Omental fat pad (tissue), 4 donors: ENCODE data around the gene IMP4. TPM values are rescaled to one million over a fixed set of nuclear protein-coding genes. Genes with fewer than 3 reads are reported as not detected.
A peak's percentile ranks its signal among the peaks of the same experiment; 100 is the strongest.

Source experiments
- ATAC-seq: fragments of 150-250 bp; one replicate; pipeline ENCODE4 v1.9.1; 2016; ENCODE audit warnings: mild to moderate bottlenecking, moderate library complexity; ENCODE audit not compliant: low FRiP score
- DNase-seq: peaks from one replicate; pipeline ENCODE4 v3.0.0-alpha.2; 2019; ENCODE audit warnings: low spot score
- total RNA-seq, 4 donors: library from RNA; depleted of rRNA; stranded (reverse); fragments of >200 nt; gene quantifications; one replicate each; pipeline ENCODE4 v1.1.0, GENCODE V29; 2016
- TF ChIP-seq, protein P1 (sequence below), 3 donors: fragments of 450-650 bp; IDR thresholded peaks; one replicate each; pipeline ENCODE4 v1.5.1; 2016 to 2017; ENCODE audit warnings: antibody characterized with exemption in 3 of 3, mild to moderate bottlenecking in 3 of 3, moderate library complexity in 2 of 3

IMP4 gene
- total RNA-seq, 4 donors from 2014 or later, result 102 to 221 (median 130) TPM

DNA sequence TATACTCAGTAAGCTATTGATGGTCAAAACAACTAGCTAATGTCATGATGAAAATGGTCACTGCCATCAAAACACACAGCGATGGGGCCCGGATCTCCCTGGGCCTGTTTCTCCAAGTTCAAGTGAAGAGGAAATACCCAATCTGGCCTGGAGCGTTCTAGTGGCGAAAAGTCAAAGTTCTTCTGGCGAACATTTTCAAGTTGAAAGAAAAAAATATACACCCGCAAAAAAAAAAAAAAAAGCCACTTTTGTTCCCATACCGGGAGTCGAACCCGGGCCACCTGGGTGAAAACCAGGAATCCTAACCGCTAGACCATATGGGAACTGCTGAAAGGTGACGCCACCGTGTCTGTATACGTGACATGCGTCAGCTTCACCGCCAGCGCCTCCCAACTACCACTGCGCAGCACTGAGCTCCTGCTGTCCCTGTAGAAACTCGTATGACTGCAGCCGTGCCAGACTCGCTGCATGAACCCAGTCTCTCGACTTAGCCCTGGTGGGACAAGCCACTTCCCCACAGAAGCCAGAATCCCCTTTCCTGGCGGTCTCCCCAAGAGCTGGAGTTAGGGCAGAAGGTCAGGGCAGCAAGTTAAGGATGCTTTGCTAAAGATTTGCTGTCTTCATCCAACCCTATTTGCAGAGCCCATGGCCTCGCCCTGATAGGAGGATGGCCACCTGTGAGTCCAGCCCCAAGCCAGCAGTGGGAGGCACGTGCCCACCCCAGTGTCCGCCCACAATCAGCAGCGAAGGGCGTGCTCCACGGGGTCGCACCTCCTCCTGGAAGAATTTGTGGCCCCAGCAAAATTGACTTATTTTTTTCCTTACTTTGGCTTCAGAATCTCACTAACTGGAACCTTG is 5.6 kb upstream of the IMP4 start:
- ATAC-seq, result no peak
- DNase-seq, result peak; percentile 55
- TF ChIP-seq, protein P1, sequence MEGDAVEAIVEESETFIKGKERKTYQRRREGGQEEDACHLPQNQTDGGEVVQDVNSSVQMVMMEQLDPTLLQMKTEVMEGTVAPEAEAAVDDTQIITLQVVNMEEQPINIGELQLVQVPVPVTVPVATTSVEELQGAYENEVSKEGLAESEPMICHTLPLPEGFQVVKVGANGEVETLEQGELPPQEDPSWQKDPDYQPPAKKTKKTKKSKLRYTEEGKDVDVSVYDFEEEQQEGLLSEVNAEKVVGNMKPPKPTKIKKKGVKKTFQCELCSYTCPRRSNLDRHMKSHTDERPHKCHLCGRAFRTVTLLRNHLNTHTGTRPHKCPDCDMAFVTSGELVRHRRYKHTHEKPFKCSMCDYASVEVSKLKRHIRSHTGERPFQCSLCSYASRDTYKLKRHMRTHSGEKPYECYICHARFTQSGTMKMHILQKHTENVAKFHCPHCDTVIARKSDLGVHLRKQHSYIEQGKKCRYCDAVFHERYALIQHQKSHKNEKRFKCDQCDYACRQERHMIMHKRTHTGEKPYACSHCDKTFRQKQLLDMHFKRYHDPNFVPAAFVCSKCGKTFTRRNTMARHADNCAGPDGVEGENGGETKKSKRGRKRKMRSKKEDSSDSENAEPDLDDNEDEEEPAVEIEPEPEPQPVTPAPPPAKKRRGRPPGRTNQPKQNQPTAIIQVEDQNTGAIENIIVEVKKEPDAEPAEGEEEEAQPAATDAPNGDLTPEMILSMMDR (IDR thresholded peaks at IDR 0.05), result no peak

GRCh38 chr2:130337735-130338325 is 4.9 kb upstream of the IMP4 start:
- ATAC-seq (no peak), DNase-seq (no peak)
- TF ChIP-seq, protein P1 (IDR thresholded peaks at IDR 0.05), result no peak

DNA sequence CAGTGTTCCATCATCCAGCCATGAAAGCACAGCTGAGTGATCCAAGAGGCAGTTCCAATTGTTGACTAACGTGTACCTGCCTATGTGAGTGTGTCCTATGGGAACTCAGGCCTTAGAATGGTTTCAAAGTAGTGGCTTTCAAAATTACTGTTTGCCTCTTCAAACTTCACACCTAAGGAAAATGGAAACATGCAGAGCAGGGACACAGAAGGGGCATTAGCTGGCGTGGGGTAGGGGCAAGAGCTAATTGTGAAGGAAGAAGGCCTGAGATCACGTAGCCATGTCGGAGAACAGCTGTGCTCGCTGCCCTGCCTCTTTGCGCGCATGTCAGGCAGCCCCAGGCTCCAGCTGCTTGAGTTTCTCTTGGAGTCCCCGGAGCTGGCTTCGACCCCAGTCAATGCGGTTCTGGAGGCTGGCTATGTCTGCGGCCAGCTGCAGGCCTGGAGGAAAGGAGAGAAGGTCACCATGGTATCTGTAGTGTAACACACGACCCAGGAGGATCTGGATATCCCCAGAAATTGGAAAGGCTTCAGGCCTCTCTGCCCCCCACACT is 3.8 kb upstream of the IMP4 start:
- no peak for DNase-seq
- TF ChIP-seq, protein P1 (IDR thresholded peaks at IDR 0.05), result no peak
- no peak for ATAC-seq

- no peak for ATAC-seq
- DNase-seq, result no peak
- TF ChIP-seq, protein P1 (IDR thresholded peaks at IDR 0.05), result no peak
These were observed 2.6 kb upstream of the IMP4 start for GRCh38 chr2:130339885-130340745.

DNA sequence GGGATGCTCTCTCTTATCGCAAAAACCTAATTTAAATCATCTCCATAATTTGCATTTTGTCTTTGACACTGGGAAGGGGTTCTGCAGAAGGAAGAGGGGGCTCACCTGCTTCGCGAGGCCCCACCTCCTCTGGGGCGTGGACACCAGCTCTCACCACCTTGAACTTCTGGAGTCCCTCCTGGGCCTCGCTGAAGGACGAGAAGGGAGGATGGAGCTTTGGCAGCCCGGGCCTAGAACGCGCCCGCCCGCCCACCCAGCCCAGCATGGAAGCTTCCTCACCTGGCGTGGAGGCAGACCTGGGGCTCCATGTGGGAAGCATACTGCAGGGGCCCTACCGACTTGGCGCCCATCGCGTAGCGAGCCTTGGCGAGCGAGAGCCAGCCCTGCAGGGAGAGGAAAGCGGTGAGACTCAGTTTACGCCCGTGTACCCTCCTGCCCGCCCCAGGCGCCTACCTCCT is 1.1 kb upstream of the IMP4 start:
- DNase-seq (no peak), ATAC-seq (peak; percentile 0)
- TF ChIP-seq, protein P1 (IDR thresholded peaks at IDR 0.05), result no peak

DNA sequence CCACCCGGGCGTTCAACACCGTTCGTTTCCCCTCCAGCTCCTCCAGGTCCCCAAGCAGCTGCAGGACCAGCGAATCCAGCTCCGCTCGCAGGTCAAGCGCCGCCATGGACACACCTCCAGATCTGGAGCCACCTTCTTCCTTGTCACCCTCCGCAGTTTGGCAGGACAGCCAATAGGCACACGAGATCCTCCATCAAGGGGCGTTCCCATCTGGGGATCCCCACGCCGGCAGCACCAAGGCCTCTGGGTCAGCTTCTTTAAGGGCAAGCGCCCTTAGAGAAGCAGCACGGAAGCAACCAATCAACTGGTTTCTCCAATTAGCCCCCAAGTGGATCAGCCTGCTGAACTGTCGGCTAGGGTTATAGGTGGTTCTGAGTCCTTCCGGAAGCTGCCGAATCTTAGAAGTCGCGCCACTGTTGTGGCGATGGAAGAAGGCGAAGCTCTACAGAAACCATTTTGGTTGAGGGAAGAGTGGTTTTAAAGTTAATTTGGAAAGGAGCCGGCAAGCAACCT is 621 bp upstream of the IMP4 start:
- TF ChIP-seq, protein P1 (IDR thresholded peaks at IDR 0.05), result no peak
- peak; percentile 55 for DNase-seq
- peak; percentile 88 for ATAC-seq
